HCT116 (cell line): Measurements from ENCODE around the gene AKAP9. TPM values are rescaled to one million over a fixed set of nuclear protein-coding genes. Genes with fewer than 3 reads are reported as not detected.
"Not testable (repeated sequence)": the region's sequence is repeated elsewhere in the genome, so short reads cannot be mapped to it uniquely, and the experiment has no call there.

Experiments
- ATAC-seq: fragments of 200-7000 bp; cut with Tn5 transposase; 2 replicates; pipeline ENCODE4 v1.9.1; 2020; ENCODE audit warnings: mild to moderate bottlenecking, moderate library complexity
- BruUV-seq: library from RNA; stranded (reverse); fragments of 400-500 nt; replicated peaks from 2 replicates; lab custom pipeline; 2021; lab: Mats Ljungman, UMichigan
- CTCF ChIA-PET: fragments of 300-600 bp; sonication (Branson Sonifier 250); formaldehyde crosslinking; loops from one replicate; lab custom pipeline; 2021; ENCODE audit warnings: antibody characterized with exemption; lab: Charles Lee
- POLR2A ChIA-PET: fragments of 300-600, 350-600 bp; sonication (Branson Sonifier 250); formaldehyde crosslinking; loops from one replicate; lab custom pipeline; 2021; ENCODE audit warnings: antibody characterized with exemption; lab: Charles Lee
- RAD21 ChIA-PET, 2 experiments: fragments of 300-600 bp; sonication (Branson Sonifier 250); formaldehyde crosslinking; loops; one replicate each; lab custom pipeline; 2023; ENCODE audit warnings: low total read pairs in 2 of 2; ENCODE audit not compliant: uncharacterized antibody in 2 of 2, unreplicated experiment in 2 of 2, low non-redundant PET in 1 of 2; lab: Charles Lee
- DNase-seq: peaks from one replicate; pipeline ENCODE4 v3.0.0-alpha.2; 2010; ENCODE audit warnings: low read depth, low spot score
- H2AFZ ChIP-seq: fragments of 200-600 bp; shearing (Covaris generic), sonication (generic); 2 replicates; pipeline ENCODE4 v1.6.1; 2017; ENCODE audit warnings: low read depth, mixed run types, mixed read lengths, antibody characterized with exemption, low read length; ENCODE audit not compliant: poor library complexity, severe bottlenecking
- H3K27ac ChIP-seq: 2 replicates; pipeline ENCODE4 v1.5.1; 2012; ENCODE audit warnings: low read depth, low read length
- H3K27me3 ChIP-seq: fragments of 200-600 bp; sonication (generic); 2 replicates; pipeline ENCODE4 v1.6.1; 2016; ENCODE audit warnings: mixed run types, low read length, mixed read lengths; ENCODE audit not compliant: insufficient read depth
- H3K36me3 ChIP-seq, 2 experiments: fragments of 200-500 bp in 1 of 2; fragments of 200-600 bp in 1 of 2; sonication (Bioruptor generic) in 1 of 2; sonication (generic) in 1 of 2; 2 replicates each; pipeline versions ENCODE4 v1.5.1 to v1.6.1; 2014 to 2016; ENCODE audit warnings: low read length in 2 of 2, inconsistent platforms in 1 of 2, mixed read lengths in 1 of 2, mixed run types in 1 of 2; ENCODE audit not compliant: insufficient read depth in 2 of 2, control insufficient read depth in 1 of 2
- H3K4me1 ChIP-seq, 2 experiments: fragments of 200-600 bp in 1 of 2; sonication (generic) in 1 of 2; 2 replicates each; pipeline versions ENCODE4 v1.5.1 to v1.6.1; 2012 to 2017; ENCODE audit warnings: low read length in 2 of 2, inconsistent platforms in 1 of 2, mild to moderate bottlenecking in 1 of 2, mixed read lengths in 1 of 2, mixed run types in 1 of 2, moderate library complexity in 1 of 2; ENCODE audit not compliant: insufficient read depth in 2 of 2, control insufficient read depth in 1 of 2
- H3K4me2 ChIP-seq: fragments of 200-600 bp; sonication (generic); 2 replicates; pipeline ENCODE4 v1.6.1; 2017; ENCODE audit warnings: mixed run types, low read length, mixed read lengths
- H3K4me3 ChIP-seq, 2 experiments: fragments of 200-600 bp in 1 of 2; sonication (generic) in 1 of 2; replicated peaks in 1 of 2; 2 replicates each; pipeline ENCODE4 v1.5.1; 2011 to 2016; ENCODE audit warnings: low read length in 2 of 2, control low read depth in 1 of 2, low read depth in 1 of 2, mild to moderate bottlenecking in 1 of 2, mixed read lengths in 1 of 2, mixed run types in 1 of 2
- H3K79me2 ChIP-seq: fragments of 200-600 bp; sonication (generic); 2 replicates; pipeline ENCODE4 v1.6.1; 2017; ENCODE audit warnings: mild to moderate bottlenecking, mixed run types, low read length, moderate library complexity, mixed read lengths; ENCODE audit not compliant: insufficient read depth
- H3K9ac ChIP-seq: fragments of 200-600 bp; sonication (generic); 2 replicates; pipeline ENCODE4 v1.6.1; 2016; ENCODE audit warnings: low read length, mixed read lengths
- H3K9me2 ChIP-seq: fragments of 200-600 bp; sonication (generic), shearing (Covaris generic); 2 replicates; pipeline ENCODE4 v1.6.1; 2017; ENCODE audit warnings: mixed run types, mild to moderate bottlenecking, moderate library complexity; ENCODE audit not compliant: insufficient read depth
- H3K9me3 ChIP-seq, 2 experiments: fragments of 200-500 bp in 1 of 2; fragments of 200-600 bp in 1 of 2; sonication (Bioruptor generic) in 1 of 2; sonication (generic) in 1 of 2; 2 replicates each; pipeline ENCODE4 v1.6.1; 2014 to 2017; ENCODE audit warnings: low read length in 2 of 2, mixed read lengths in 2 of 2, inconsistent platforms in 1 of 2, low read depth in 1 of 2, mild to moderate bottlenecking in 1 of 2, mixed run types in 1 of 2, moderate library complexity in 1 of 2; ENCODE audit not compliant: control insufficient read depth in 1 of 2, insufficient read depth in 1 of 2
- H4K20me1 ChIP-seq: fragments of 200-600 bp; sonication (generic), shearing (Covaris generic); 2 replicates; pipeline ENCODE4 v1.6.1; 2017; ENCODE audit warnings: mixed run types, mild to moderate bottlenecking, moderate library complexity; ENCODE audit not compliant: insufficient read depth
- CBX3 ChIP-seq: IDR thresholded peaks from 2 replicates; pipeline ENCODE4 v1.6.1; 2012; ENCODE audit warnings: low read depth
- EGR1 ChIP-seq: IDR thresholded peaks from 2 replicates; pipeline ENCODE4 v1.6.1; 2012; ENCODE audit warnings: low read depth
- MAX ChIP-seq: IDR thresholded peaks from 2 replicates; pipeline ENCODE4 v1.6.1; 2012
- POLR2A ChIP-seq: IDR thresholded peaks from 2 replicates; pipeline ENCODE4 v1.7.0; 2011; ENCODE audit warnings: borderline replicate concordance; ENCODE audit not compliant: insufficient read depth, insufficient read length; ENCODE audit errors: extremely low read depth
- POLR2AphosphoS5 ChIP-seq: IDR thresholded peaks from 2 replicates; pipeline ENCODE4 v1.6.1; 2011; ENCODE audit warnings: mild to moderate bottlenecking, low read depth, low read length, moderate library complexity
- YY1 ChIP-seq: IDR thresholded peaks from 2 replicates; pipeline ENCODE4 v1.6.1; 2011; ENCODE audit warnings: low read length, low read depth, moderate library complexity, mild to moderate bottlenecking; ENCODE audit not compliant: insufficient replicate concordance; ENCODE audit errors: extremely low read depth
- intact Hi-C: fragments of 100-400 bp; cut with micrococcal nuclease; formaldehyde crosslinking; loops from 2 replicates; pipeline ENCODE4 v1.10.0; 2022
- total RNA-seq: library from RNA; stranded (reverse); gene quantifications from one replicate; pipeline ENCODE4 v1.2.1, GENCODE V29; 2021; ENCODE audit not compliant: unreplicated experiment

AKAP9 gene
- total RNA-seq, 1 experiment from 2014 or later, result 32.6 TPM

- Histone ChIP-seq H3K27me3 (no peaks in the 10 kb centered on the region), H3K4me2 (no peak overlapping the region), H3K4me1 (no peaks in the 10 kb centered on the region), H3K27ac (no peak overlapping the region), H3K36me3 (peaks cover 0 to 11% of the 10 kb centered on the region in 2 experiments; a peak in 2 of 4 replicates), H3K9me2 (no peaks in the 10 kb centered on the region), H3K4me3 (no peak overlapping the region), H3K79me2 (no peaks in the 10 kb centered on the region), H2AFZ (no peak overlapping the region), H3K9ac (no peak overlapping the region), H3K9me3 (no peaks in the 10 kb centered on the region), H4K20me1 (no peaks in the 10 kb centered on the region)
- DNase-seq (no peak), ATAC-seq (no peak)
- BruUV-seq, result no TSS peak
- intact Hi-C loops, result no loop called here
- CTCF ChIA-PET, result interaction anchor here (1.4 kb wide), 1 partner anchor 422 kb away, joined by 3 read pairs; the partner anchor contains the start of gene GATAD1
- POLR2A ChIA-PET, result no interaction called here
- TF ChIP-seq CBX3, result no peak
- TF ChIP-seq YY1, result no peak
- TF ChIP-seq POLR2A, result no peak
- no peak for TF ChIP-seq EGR1
- TF ChIP-seq MAX, result no peak
- TF ChIP-seq POLR2AphosphoS5, result no peak
- TF ChIP-seq, all 23 proteins: peak for 0
- RAD21 ChIA-PET, result no interaction called here
Observed at GRCh38 chr7:92025260-92025659, 84.6 kb downstream of the AKAP9 start.

GRCh38 chr7:92026635-92027034 is 86.0 kb downstream of the AKAP9 start:
- not testable (repeated sequence) for H3K4me3 ChIP-seq

GRCh38 chr7:92027128-92027527 is 86.5 kb downstream of the AKAP9 start:
- H4K20me1 ChIP-seq, H3K9me3 ChIP-seq, H3K4me2 ChIP-seq, ATAC-seq, H3K9ac ChIP-seq, H3K4me1 ChIP-seq, H3K4me3 ChIP-seq, POLR2A ChIA-PET, RAD21 ChIA-PET, CTCF ChIA-PET, H3K9me2 ChIP-seq, H3K27ac ChIP-seq, H3K79me2 ChIP-seq, DNase-seq, BruUV-seq, H3K27me3 ChIP-seq, H2AFZ ChIP-seq, intact Hi-C loops: not testable (repeated sequence)
- H3K36me3 ChIP-seq, result peaks cover 0 to 11% of the 10 kb centered on the region in 2 experiments; a peak in 2 of 4 replicates

More at GRCh38 chr7:92026635-92027034, 86.0 kb downstream of the AKAP9 start:
- H3K9me2 ChIP-seq, H2AFZ ChIP-seq, POLR2A ChIA-PET, ATAC-seq, H3K27me3 ChIP-seq, intact Hi-C loops, BruUV-seq, H3K79me2 ChIP-seq, H3K9ac ChIP-seq, CTCF ChIA-PET, DNase-seq, H3K4me2 ChIP-seq, H3K27ac ChIP-seq, RAD21 ChIA-PET, H4K20me1 ChIP-seq, H3K4me1 ChIP-seq, H3K9me3 ChIP-seq: not testable (repeated sequence)
- H3K36me3 ChIP-seq, result peaks cover 0 to 11% of the 10 kb centered on the region in 2 experiments; a peak in 2 of 4 replicates
